OCI-LY7 (cell line): ENCODE results near the gene LRIG1.

Source experiments
- CTCF ChIP-seq: fragments of 200-600 bp; sonication (generic); conservative IDR thresholded peaks from 2 replicates; pipeline ENCODE4 v1.5.1; 2014; ENCODE audit warnings: mild to moderate bottlenecking, antibody characterized with exemption, low read length, moderate library complexity, mixed read lengths
- EZH2phosphoT487 ChIP-seq: fragments of 200-600 bp; sonication (generic); IDR thresholded peaks from 2 replicates; pipeline ENCODE4 v1.6.1; 2018; ENCODE audit warnings: low read depth, borderline replicate concordance, mild to moderate bottlenecking, mixed run types, antibody characterized with exemption, low read length, moderate library complexity, mixed read lengths

GRCh38 chr3:66386011-66386924 is 114.6 kb downstream of the LRIG1 start:
- TF ChIP-seq CTCF (no peak), EZH2phosphoT487 (no peak)
